Mesothelial cell of epicardium (in vitro differentiated cells): ENCODE measurements around the gene CASP2. TPM values are rescaled to one million over a fixed set of nuclear protein-coding genes. Genes with fewer than 3 reads are reported as not detected.
A peak's percentile ranks its signal among the peaks of the same experiment; 100 is the strongest.

Experiments
- DNase-seq, 2 experiments: peaks; one replicate each; pipeline ENCODE4 v3.0.0; 2021; ENCODE audit warnings: low spot score in 2 of 2; ENCODE audit not compliant: unreplicated experiment in 2 of 2
- H3K27ac Mint-ChIP-seq: 2 replicates; pipeline ENCODE4 v1.8.0; 2021; ENCODE audit warnings: mixed read lengths
- H3K27me3 Mint-ChIP-seq: 2 replicates; pipeline ENCODE4 v1.8.0; 2021; ENCODE audit warnings: low read depth, mixed read lengths
- H3K36me3 Mint-ChIP-seq: 2 replicates; pipeline ENCODE4 v1.8.0; 2021; ENCODE audit warnings: mixed read lengths
- H3K4me1 Mint-ChIP-seq: 2 replicates; pipeline ENCODE4 v1.8.0; 2021; ENCODE audit warnings: mixed read lengths
- H3K4me3 Mint-ChIP-seq: 2 replicates; pipeline ENCODE4 v1.8.0; 2021; ENCODE audit warnings: mild to moderate bottlenecking, moderate library complexity, mixed read lengths
- H3K9me3 Mint-ChIP-seq: 2 replicates; pipeline ENCODE4 v1.8.0; 2021; ENCODE audit warnings: mixed read lengths
- CTCF ChIP-seq: fragments of 200-600 bp; sonication (generic); IDR thresholded peaks from one replicate; pipeline ENCODE4 v1.5.0; 2021; ENCODE audit warnings: antibody characterized with exemption; ENCODE audit not compliant: unreplicated experiment
- total RNA-seq: library from RNA; stranded (reverse); gene quantifications from 3 replicates; pipeline ENCODE4 v1.2.1, GENCODE V29; 2021

CASP2 gene
- total RNA-seq, 1 donor from 2014 or later: 53.3 TPM

GRCh38 chr7:143269251-143269650 lies 18.9 kb upstream of the CASP2 start:
- Mint-ChIP-seq H3K27ac (no peak overlapping the region), H3K4me1 (peaks cover 5% of the 10 kb centered on the region), H3K36me3 (peaks cover 6% of the 10 kb centered on the region), H3K9me3 (no peaks in the 10 kb centered on the region), H3K27me3 (no peaks in the 10 kb centered on the region), H3K4me3 (no peak overlapping the region)
- DNase-seq: no peak
- TF ChIP-seq CTCF: no peak

GRCh38 chr7:143271240-143271639 lies 16.9 kb upstream of the CASP2 start:
- no peak overlapping the region for H3K27ac Mint-ChIP-seq
- no peaks in the 10 kb centered on the region for H3K27me3 Mint-ChIP-seq
- H3K9me3 Mint-ChIP-seq: no peaks in the 10 kb centered on the region
- peaks cover 6% of the 10 kb centered on the region for H3K36me3 Mint-ChIP-seq
- TF ChIP-seq CTCF: no peak
- no peak overlapping the region for H3K4me3 Mint-ChIP-seq
- no peaks in the 10 kb centered on the region for H3K4me1 Mint-ChIP-seq
- DNase-seq: no peak

- H3K4me3 Mint-ChIP-seq: no peak overlapping the region
- no peak for TF ChIP-seq CTCF
- DNase-seq: no peak
- no peak overlapping the region for H3K27ac Mint-ChIP-seq
- H3K9me3 Mint-ChIP-seq: no peaks in the 10 kb centered on the region
- H3K4me1 Mint-ChIP-seq: no peaks in the 10 kb centered on the region
- H3K27me3 Mint-ChIP-seq: no peaks in the 10 kb centered on the region
- H3K36me3 Mint-ChIP-seq: peaks cover 6% of the 10 kb centered on the region
Observed at GRCh38 chr7:143272871-143273270, 15.3 kb upstream of the CASP2 start.

- peak overlapping the region; percentile 86 for H3K27ac Mint-ChIP-seq
- H3K4me3 Mint-ChIP-seq: no peak overlapping the region
- H3K36me3 Mint-ChIP-seq: no peaks in the 10 kb centered on the region
- peaks cover 33% of the 10 kb centered on the region for H3K4me1 Mint-ChIP-seq
- H3K9me3 Mint-ChIP-seq: no peaks in the 10 kb centered on the region
- DNase-seq: no peak
- no peaks in the 10 kb centered on the region for H3K27me3 Mint-ChIP-seq
- TF ChIP-seq CTCF: no peak
Observed at GRCh38 chr7:143279186-143280098, 8.7 kb upstream of the CASP2 start.

- Mint-ChIP-seq H3K4me3 (no peak overlapping the region), H3K36me3 (no peaks in the 10 kb centered on the region), H3K27me3 (no peaks in the 10 kb centered on the region), H3K27ac (peak overlapping the region; percentile 86), H3K9me3 (no peaks in the 10 kb centered on the region), H3K4me1 (peaks cover 39% of the 10 kb centered on the region)
- no peak for TF ChIP-seq CTCF
- DNase-seq: no peak
Observed at GRCh38 chr7:143280160-143280559, 8.0 kb upstream of the CASP2 start.
